ENCODE data around the gene FRMD4B. TPM values are rescaled to one million over a fixed set of nuclear protein-coding genes. Genes with fewer than 3 reads are reported as not detected.
A peak's percentile ranks its signal among the peaks of the same experiment; 100 is the strongest.

FRMD4B gene
- total and polyA plus RNA-seq, 4 donors = 16.6 to 96.4 (median 39.0) TPM

DNA sequence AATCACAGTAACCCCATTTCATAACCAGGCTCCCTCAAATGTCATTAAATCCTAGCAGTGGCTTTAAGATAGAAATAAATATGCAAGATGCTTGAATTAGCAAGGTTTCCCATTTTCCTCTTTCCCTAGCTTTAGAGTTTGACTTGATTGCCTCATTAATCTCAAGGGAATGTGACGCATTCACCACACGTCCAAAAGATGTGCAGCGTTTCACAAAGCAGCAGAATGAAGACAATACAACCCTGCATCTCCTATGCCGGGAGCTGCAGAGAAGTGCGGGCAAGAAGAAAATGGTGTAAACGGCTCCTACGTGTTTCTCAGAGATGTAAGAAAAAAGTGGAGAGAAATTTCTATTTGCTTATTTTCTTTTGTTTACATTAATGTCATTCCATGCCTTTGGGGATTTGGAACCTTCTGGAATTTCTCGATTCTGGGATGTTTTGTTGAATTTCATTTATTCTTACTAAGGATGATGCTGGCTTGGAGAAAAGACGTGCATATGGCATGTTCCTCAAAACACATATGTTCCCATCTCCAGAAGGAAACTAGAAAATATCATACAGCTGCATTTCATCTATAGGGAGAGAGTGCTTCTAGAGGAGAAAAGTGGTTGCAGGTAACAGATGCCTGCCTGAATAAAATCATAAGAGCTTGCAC is 27.8 kb upstream of the FRMD4B start:
- no peak for ATAC-seq (ENCODE audit: insufficient read depth, low FRiP score)
- TF ChIP-seq, protein P1, sequence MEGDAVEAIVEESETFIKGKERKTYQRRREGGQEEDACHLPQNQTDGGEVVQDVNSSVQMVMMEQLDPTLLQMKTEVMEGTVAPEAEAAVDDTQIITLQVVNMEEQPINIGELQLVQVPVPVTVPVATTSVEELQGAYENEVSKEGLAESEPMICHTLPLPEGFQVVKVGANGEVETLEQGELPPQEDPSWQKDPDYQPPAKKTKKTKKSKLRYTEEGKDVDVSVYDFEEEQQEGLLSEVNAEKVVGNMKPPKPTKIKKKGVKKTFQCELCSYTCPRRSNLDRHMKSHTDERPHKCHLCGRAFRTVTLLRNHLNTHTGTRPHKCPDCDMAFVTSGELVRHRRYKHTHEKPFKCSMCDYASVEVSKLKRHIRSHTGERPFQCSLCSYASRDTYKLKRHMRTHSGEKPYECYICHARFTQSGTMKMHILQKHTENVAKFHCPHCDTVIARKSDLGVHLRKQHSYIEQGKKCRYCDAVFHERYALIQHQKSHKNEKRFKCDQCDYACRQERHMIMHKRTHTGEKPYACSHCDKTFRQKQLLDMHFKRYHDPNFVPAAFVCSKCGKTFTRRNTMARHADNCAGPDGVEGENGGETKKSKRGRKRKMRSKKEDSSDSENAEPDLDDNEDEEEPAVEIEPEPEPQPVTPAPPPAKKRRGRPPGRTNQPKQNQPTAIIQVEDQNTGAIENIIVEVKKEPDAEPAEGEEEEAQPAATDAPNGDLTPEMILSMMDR (IDR thresholded peaks at IDR 0.05; ENCODE audit: control extremely low read depth, extremely low read depth) = no peak
- 57 to 64% methylated on average over 9 of the region's 9 CpGs for WGBS, 2 donors

DNA sequence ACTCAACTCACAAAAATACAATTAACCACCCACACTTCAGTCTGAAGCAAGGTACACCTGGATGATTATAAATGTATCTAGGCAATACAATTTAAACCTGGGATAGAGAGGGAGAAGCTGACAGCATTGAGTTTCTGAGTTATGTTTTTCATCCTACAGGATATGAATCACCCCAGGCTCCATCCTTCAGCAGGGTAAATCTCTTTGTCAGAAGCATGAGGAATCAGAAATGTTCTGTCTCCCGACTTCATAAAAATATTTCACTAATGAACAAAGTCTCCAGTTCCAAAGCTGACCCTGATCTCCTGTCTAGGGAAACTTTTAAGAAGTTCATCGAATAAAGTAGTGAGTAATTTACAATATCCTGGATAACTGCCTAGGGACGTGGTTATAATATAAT is 25.5 kb upstream of the FRMD4B start:
- no peak overlapping the region for H3K4me3 ChIP-seq
- no peak for ATAC-seq (ENCODE audit: insufficient read depth, low FRiP score)
- H3K9ac ChIP-seq (ENCODE audit: insufficient read depth in 1 of 2, low read length in 2 of 2) = no peak overlapping the region

More for the DNA sequence above, 27.8 kb upstream of the FRMD4B start:
- Histone ChIP-seq H3K27ac (ENCODE audit: low read depth in 1 of 2, low read length in 1 of 2) (no peak overlapping the region), H3K9ac (ENCODE audit: insufficient read depth in 1 of 2, low read length in 2 of 2) (no peak overlapping the region), H3K4me1 (ENCODE audit: control insufficient read depth in 5 of 5, insufficient read depth in 5 of 5, low read length in 5 of 5) (peaks cover 2 to 11% (median 6%) of the 10 kb centered on the region in 5 donors), H3K27me3 (ENCODE audit: control insufficient read depth in 3 of 3, insufficient read depth in 3 of 3, low read length in 2 of 3) (no peaks in the 10 kb centered on the region), H3K4me3 (no peak overlapping the region), H3K36me3 (ENCODE audit: control insufficient read depth in 4 of 4, insufficient read depth in 4 of 4, low read length in 4 of 4) (no peaks in the 10 kb centered on the region), H3K9me3 (ENCODE audit: control insufficient read depth in 4 of 4, insufficient read depth in 3 of 4, low read length in 3 of 4) (no peaks in the 10 kb centered on the region)
- peak in 1 of 3 donors; percentile 23 for DNase-seq

DNA sequence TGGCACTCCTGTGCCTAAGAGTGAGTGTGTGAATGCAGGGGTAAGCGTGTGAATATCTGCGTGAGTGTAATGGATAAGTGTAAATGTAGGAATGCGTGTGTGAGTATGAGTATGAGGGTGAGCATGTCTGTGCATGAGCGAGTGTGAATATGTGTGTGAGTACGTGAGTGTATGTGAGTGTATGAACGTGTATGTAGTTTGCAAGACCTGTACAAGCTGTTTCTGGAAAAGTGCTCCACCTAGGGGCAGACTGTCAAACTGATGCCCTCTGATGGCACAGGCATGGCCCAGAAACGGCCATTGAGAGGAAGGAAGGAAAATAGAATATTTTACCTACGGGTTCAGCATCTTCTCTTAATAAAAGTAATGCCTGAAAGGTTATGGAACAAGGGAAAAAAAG is 24.4 kb upstream of the FRMD4B start:
- no peak overlapping the region for H3K9ac ChIP-seq (ENCODE audit: insufficient read depth in 1 of 2, low read length in 2 of 2)
- peak; percentile 74 to 84 (median 79) for DNase-seq
- peaks cover 0 to 7% (median under 1%) of the 10 kb centered on the region in 4 donors for H3K36me3 ChIP-seq (ENCODE audit: control insufficient read depth in 4 of 4, insufficient read depth in 4 of 4, low read length in 4 of 4)
- WGBS, 2 donors = 18 to 30% methylated on average over 8 of the region's 8 CpGs
- peak; percentile 81 for ATAC-seq (ENCODE audit: insufficient read depth, low FRiP score)
- TF ChIP-seq, protein P1 (IDR thresholded peaks at IDR 0.05; ENCODE audit: control extremely low read depth, extremely low read depth) = peak; percentile 75
- peak overlapping the region in 1 of 2 donors; percentile 43 for H3K27ac ChIP-seq (ENCODE audit: low read depth in 1 of 2, low read length in 1 of 2)
- peaks cover 5 to 26% (median 11%) of the 10 kb centered on the region in 5 donors for H3K4me1 ChIP-seq (ENCODE audit: control insufficient read depth in 5 of 5, insufficient read depth in 5 of 5, low read length in 5 of 5)
- H3K4me3 ChIP-seq = no peak overlapping the region
- H3K27me3 ChIP-seq (ENCODE audit: control insufficient read depth in 3 of 3, insufficient read depth in 3 of 3, low read length in 2 of 3) = no peaks in the 10 kb centered on the region
- peaks cover 0 to 2% (median 1%) of the 10 kb centered on the region in 4 donors for H3K9me3 ChIP-seq (ENCODE audit: control insufficient read depth in 4 of 4, insufficient read depth in 3 of 4, low read length in 3 of 4)

More for the DNA sequence above, 25.5 kb upstream of the FRMD4B start:
- Histone ChIP-seq H3K36me3 (ENCODE audit: control insufficient read depth in 4 of 4, insufficient read depth in 4 of 4, low read length in 4 of 4) (peaks cover 0 to 5% (median 0%) of the 10 kb centered on the region in 4 donors), H3K27me3 (ENCODE audit: control insufficient read depth in 3 of 3, insufficient read depth in 3 of 3, low read length in 2 of 3) (no peaks in the 10 kb centered on the region), H3K4me1 (ENCODE audit: control insufficient read depth in 5 of 5, insufficient read depth in 5 of 5, low read length in 5 of 5) (peaks cover 5 to 20% (median 8%) of the 10 kb centered on the region in 5 donors), H3K27ac (ENCODE audit: low read depth in 1 of 2, low read length in 1 of 2) (no peak overlapping the region), H3K9me3 (ENCODE audit: control insufficient read depth in 4 of 4, insufficient read depth in 3 of 4, low read length in 3 of 4) (no peaks in the 10 kb centered on the region)
- DNase-seq = no peak
- WGBS, 2 donors = 69 to 75% methylated on average over 3 of the region's 3 CpGs
- TF ChIP-seq, protein P1 (IDR thresholded peaks at IDR 0.05; ENCODE audit: control extremely low read depth, extremely low read depth) = no peak
